Activated naive CD8-positive, alpha-beta T cell (primary cell): Measurements from ENCODE around the gene ABCC2.

ENCODE experiments used
- H3K27ac Mint-ChIP-seq: one replicate; pipeline ENCODE4 v1.8.0; 2021; ENCODE audit warnings: mixed read lengths
- H3K27me3 Mint-ChIP-seq: one replicate; pipeline ENCODE4 v1.8.0; 2021; ENCODE audit warnings: mixed read lengths
- H3K36me3 Mint-ChIP-seq: one replicate; pipeline ENCODE4 v1.8.0; 2021; ENCODE audit warnings: mixed read lengths
- H3K4me1 Mint-ChIP-seq: one replicate; pipeline ENCODE4 v1.8.0; 2021; ENCODE audit warnings: low read depth, mixed read lengths
- H3K4me3 Mint-ChIP-seq: one replicate; pipeline ENCODE4 v1.8.0; 2021; ENCODE audit warnings: mild to moderate bottlenecking, mixed read lengths
- H3K9me3 Mint-ChIP-seq: one replicate; pipeline ENCODE4 v1.8.0; 2021; ENCODE audit warnings: low read depth, mixed read lengths

Gene ABCC2

GRCh38 chr10:99787311-99787710, 4.9 kb downstream of the ABCC2 start:
- no peaks in the 10 kb centered on the region for H3K27me3 Mint-ChIP-seq
- H3K4me1 Mint-ChIP-seq: no peaks in the 10 kb centered on the region
- H3K36me3 Mint-ChIP-seq: peaks cover 21% of the 10 kb centered on the region
- H3K9me3 Mint-ChIP-seq: no peaks in the 10 kb centered on the region
- H3K4me3 Mint-ChIP-seq: no peak overlapping the region
- H3K27ac Mint-ChIP-seq: no peak overlapping the region

GRCh38 chr10:99787782-99788445, 5.5 kb downstream of the ABCC2 start:
- Mint-ChIP-seq H3K9me3 (no peaks in the 10 kb centered on the region), H3K27ac (no peak overlapping the region), H3K27me3 (no peaks in the 10 kb centered on the region), H3K4me1 (no peaks in the 10 kb centered on the region), H3K36me3 (peaks cover 18% of the 10 kb centered on the region), H3K4me3 (no peak overlapping the region)

GRCh38 chr10:99788598-99789256, 6.3 kb downstream of the ABCC2 start:
- no peaks in the 10 kb centered on the region for H3K27me3 Mint-ChIP-seq
- no peak overlapping the region for H3K4me3 Mint-ChIP-seq
- H3K36me3 Mint-ChIP-seq: peaks cover 16% of the 10 kb centered on the region
- no peaks in the 10 kb centered on the region for H3K4me1 Mint-ChIP-seq
- H3K9me3 Mint-ChIP-seq: no peaks in the 10 kb centered on the region
- H3K27ac Mint-ChIP-seq: no peak overlapping the region

GRCh38 chr10:99791831-99792230, 9.4 kb downstream of the ABCC2 start:
- Mint-ChIP-seq H3K36me3 (peaks cover 18% of the 10 kb centered on the region), H3K27me3 (no peaks in the 10 kb centered on the region), H3K27ac (no peak overlapping the region), H3K9me3 (no peaks in the 10 kb centered on the region), H3K4me1 (no peaks in the 10 kb centered on the region), H3K4me3 (no peak overlapping the region)

GRCh38 chr10:99793819-99794218, 11.4 kb downstream of the ABCC2 start:
- no peak overlapping the region for H3K4me3 Mint-ChIP-seq
- H3K27me3 Mint-ChIP-seq: no peaks in the 10 kb centered on the region
- no peaks in the 10 kb centered on the region for H3K9me3 Mint-ChIP-seq
- H3K36me3 Mint-ChIP-seq: peaks cover 16% of the 10 kb centered on the region
- H3K4me1 Mint-ChIP-seq: no peaks in the 10 kb centered on the region
- H3K27ac Mint-ChIP-seq: no peak overlapping the region

- H3K27ac Mint-ChIP-seq: no peak overlapping the region
- no peaks in the 10 kb centered on the region for H3K27me3 Mint-ChIP-seq
- no peaks in the 10 kb centered on the region for H3K4me1 Mint-ChIP-seq
- no peak overlapping the region for H3K4me3 Mint-ChIP-seq
- H3K36me3 Mint-ChIP-seq: peaks cover 15% of the 10 kb centered on the region
- no peaks in the 10 kb centered on the region for H3K9me3 Mint-ChIP-seq
These were observed 14.5 kb downstream of the ABCC2 start for GRCh38 chr10:99796928-99797327.

GRCh38 chr10:99798031-99798430, 15.6 kb downstream of the ABCC2 start:
- Mint-ChIP-seq H3K36me3 (peaks cover 11% of the 10 kb centered on the region), H3K27me3 (no peaks in the 10 kb centered on the region), H3K4me3 (no peak overlapping the region), H3K27ac (no peak overlapping the region), H3K4me1 (no peaks in the 10 kb centered on the region), H3K9me3 (no peaks in the 10 kb centered on the region)

- Mint-ChIP-seq H3K4me3 (no peak overlapping the region), H3K9me3 (no peaks in the 10 kb centered on the region), H3K27ac (no peak overlapping the region), H3K27me3 (no peaks in the 10 kb centered on the region), H3K36me3 (peaks cover 11% of the 10 kb centered on the region), H3K4me1 (no peaks in the 10 kb centered on the region)
These were observed 16.5 kb downstream of the ABCC2 start for GRCh38 chr10:99798920-99799319.

- no peaks in the 10 kb centered on the region for H3K4me1 Mint-ChIP-seq
- H3K9me3 Mint-ChIP-seq: no peaks in the 10 kb centered on the region
- H3K27ac Mint-ChIP-seq: no peak overlapping the region
- no peak overlapping the region for H3K4me3 Mint-ChIP-seq
- peaks cover 17% of the 10 kb centered on the region for H3K36me3 Mint-ChIP-seq
- no peaks in the 10 kb centered on the region for H3K27me3 Mint-ChIP-seq
These were observed 17.2 kb downstream of the ABCC2 start for GRCh38 chr10:99799613-99800012.

- H3K4me3 Mint-ChIP-seq: no peak overlapping the region
- H3K9me3 Mint-ChIP-seq: no peaks in the 10 kb centered on the region
- H3K36me3 Mint-ChIP-seq: peaks cover 24% of the 10 kb centered on the region
- H3K27ac Mint-ChIP-seq: no peak overlapping the region
- no peaks in the 10 kb centered on the region for H3K4me1 Mint-ChIP-seq
- no peaks in the 10 kb centered on the region for H3K27me3 Mint-ChIP-seq
These were observed 22.0 kb downstream of the ABCC2 start for GRCh38 chr10:99804471-99804870.

- Mint-ChIP-seq H3K4me3 (no peak overlapping the region), H3K27me3 (no peaks in the 10 kb centered on the region), H3K9me3 (no peaks in the 10 kb centered on the region), H3K27ac (no peak overlapping the region), H3K4me1 (no peaks in the 10 kb centered on the region), H3K36me3 (peaks cover 30% of the 10 kb centered on the region)
These were observed 22.8 kb downstream of the ABCC2 start for GRCh38 chr10:99805190-99805589.

GRCh38 chr10:99806091-99806490, 23.7 kb downstream of the ABCC2 start:
- no peak overlapping the region for H3K4me3 Mint-ChIP-seq
- no peak overlapping the region for H3K27ac Mint-ChIP-seq
- H3K9me3 Mint-ChIP-seq: no peaks in the 10 kb centered on the region
- H3K27me3 Mint-ChIP-seq: no peaks in the 10 kb centered on the region
- no peaks in the 10 kb centered on the region for H3K4me1 Mint-ChIP-seq
- H3K36me3 Mint-ChIP-seq: peaks cover 28% of the 10 kb centered on the region

- no peaks in the 10 kb centered on the region for H3K27me3 Mint-ChIP-seq
- H3K4me3 Mint-ChIP-seq: no peak overlapping the region
- no peak overlapping the region for H3K27ac Mint-ChIP-seq
- H3K36me3 Mint-ChIP-seq: peaks cover 28% of the 10 kb centered on the region
- H3K9me3 Mint-ChIP-seq: no peaks in the 10 kb centered on the region
- H3K4me1 Mint-ChIP-seq: no peaks in the 10 kb centered on the region
These were observed 25.3 kb downstream of the ABCC2 start for GRCh38 chr10:99807786-99808185.

GRCh38 chr10:99808270-99808669, 25.8 kb downstream of the ABCC2 start:
- no peak overlapping the region for H3K4me3 Mint-ChIP-seq
- H3K27ac Mint-ChIP-seq: no peak overlapping the region
- H3K27me3 Mint-ChIP-seq: no peaks in the 10 kb centered on the region
- H3K4me1 Mint-ChIP-seq: no peaks in the 10 kb centered on the region
- H3K9me3 Mint-ChIP-seq: no peaks in the 10 kb centered on the region
- peaks cover 26% of the 10 kb centered on the region for H3K36me3 Mint-ChIP-seq

- H3K36me3 Mint-ChIP-seq: peaks cover 17% of the 10 kb centered on the region
- no peaks in the 10 kb centered on the region for H3K9me3 Mint-ChIP-seq
- no peaks in the 10 kb centered on the region for H3K4me1 Mint-ChIP-seq
- no peak overlapping the region for H3K27ac Mint-ChIP-seq
- no peak overlapping the region for H3K4me3 Mint-ChIP-seq
- H3K27me3 Mint-ChIP-seq: no peaks in the 10 kb centered on the region
These were observed 27.0 kb downstream of the ABCC2 start for GRCh38 chr10:99809481-99809880.
